Astrocyte of the hippocampus (primary cell): ENCODE measurements around the gene ANAPC16.
A peak's percentile ranks its signal among the peaks of the same experiment; 100 is the strongest.
"Not testable (repeated sequence)": the region's sequence is repeated elsewhere in the genome, so short reads cannot be mapped to it uniquely, and the experiment has no call there.

Source experiments
- DNase-seq: peaks from one replicate; pipeline ENCODE4 v3.0.0; 2011; ENCODE audit warnings: low read depth, low spot score

Gene ANAPC16

GRCh38 chr10:72263613-72264241 is 47.9 kb downstream of the ANAPC16 start:
- no peak for DNase-seq

- DNase-seq: no peak
Observed at GRCh38 chr10:72264536-72264935, 48.7 kb downstream of the ANAPC16 start.

GRCh38 chr10:72265508-72265907 is 49.7 kb downstream of the ANAPC16 start:
- no peak for DNase-seq

- no peak for DNase-seq
Observed at GRCh38 chr10:72265990-72266865, 50.4 kb downstream of the ANAPC16 start.

GRCh38 chr10:72267381-72267780 is 51.6 kb downstream of the ANAPC16 start:
- no peak for DNase-seq

- DNase-seq: no peak
Observed at GRCh38 chr10:72267819-72268399, 52.1 kb downstream of the ANAPC16 start.

- DNase-seq: not testable (repeated sequence)
Observed at GRCh38 chr10:72268475-72269200, 52.8 kb downstream of the ANAPC16 start.

- no peak for DNase-seq
Observed at GRCh38 chr10:72270607-72271281, 54.9 kb downstream of the ANAPC16 start.

GRCh38 chr10:72272689-72273409 is 57.0 kb downstream of the ANAPC16 start:
- peak; percentile 96 for DNase-seq

GRCh38 chr10:72273410-72274212 is 57.8 kb downstream of the ANAPC16 start, which contains the start of gene DDIT4:
TSS of gene DDIT4 (plus strand) at chr10:72273924. CDS start at chr10:72274217, 293 bp downstream.
- DNase-seq: peak; percentile 100

GRCh38 chr10:72274213-72274729 is 58.5 kb downstream of the ANAPC16 start:
- no peak for DNase-seq

- DNase-seq: peak; percentile 87
Observed at GRCh38 chr10:72274730-72275350, 59.0 kb downstream of the ANAPC16 start.

- DNase-seq: no peak
Observed at GRCh38 chr10:72275351-72276012, 59.7 kb downstream of the ANAPC16 start.

- peak; percentile 30 for DNase-seq
Observed at GRCh38 chr10:72276013-72276387, 60.2 kb downstream of the ANAPC16 start.

GRCh38 chr10:72276421-72277339 is 60.9 kb downstream of the ANAPC16 start:
- peak; percentile 36 for DNase-seq

- no peak for DNase-seq
Observed at GRCh38 chr10:72277340-72277995, 61.7 kb downstream of the ANAPC16 start.
